ENCODE data around the gene RIC3.

DNA sequence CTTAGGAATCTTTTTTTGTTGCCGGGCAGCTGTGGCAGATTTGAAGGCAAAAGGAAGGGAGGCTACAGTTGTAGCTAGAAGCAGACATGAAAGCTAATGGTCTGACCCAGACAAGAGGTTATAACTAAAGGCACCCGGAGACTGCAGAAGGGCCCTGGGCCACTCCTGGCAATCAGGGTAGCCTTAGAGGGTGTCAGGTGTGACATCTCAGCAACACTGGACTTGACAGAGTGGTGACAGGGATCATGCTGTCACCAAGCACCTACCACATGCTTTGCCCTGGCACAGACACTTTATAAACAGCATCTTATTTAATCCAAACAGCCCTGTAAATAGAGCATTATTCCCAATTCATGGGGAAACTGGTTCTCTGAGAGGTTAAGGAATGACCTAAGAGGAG lies 62.1 kb downstream of the RIC3 start:
- TF ChIP-seq, protein P1, sequence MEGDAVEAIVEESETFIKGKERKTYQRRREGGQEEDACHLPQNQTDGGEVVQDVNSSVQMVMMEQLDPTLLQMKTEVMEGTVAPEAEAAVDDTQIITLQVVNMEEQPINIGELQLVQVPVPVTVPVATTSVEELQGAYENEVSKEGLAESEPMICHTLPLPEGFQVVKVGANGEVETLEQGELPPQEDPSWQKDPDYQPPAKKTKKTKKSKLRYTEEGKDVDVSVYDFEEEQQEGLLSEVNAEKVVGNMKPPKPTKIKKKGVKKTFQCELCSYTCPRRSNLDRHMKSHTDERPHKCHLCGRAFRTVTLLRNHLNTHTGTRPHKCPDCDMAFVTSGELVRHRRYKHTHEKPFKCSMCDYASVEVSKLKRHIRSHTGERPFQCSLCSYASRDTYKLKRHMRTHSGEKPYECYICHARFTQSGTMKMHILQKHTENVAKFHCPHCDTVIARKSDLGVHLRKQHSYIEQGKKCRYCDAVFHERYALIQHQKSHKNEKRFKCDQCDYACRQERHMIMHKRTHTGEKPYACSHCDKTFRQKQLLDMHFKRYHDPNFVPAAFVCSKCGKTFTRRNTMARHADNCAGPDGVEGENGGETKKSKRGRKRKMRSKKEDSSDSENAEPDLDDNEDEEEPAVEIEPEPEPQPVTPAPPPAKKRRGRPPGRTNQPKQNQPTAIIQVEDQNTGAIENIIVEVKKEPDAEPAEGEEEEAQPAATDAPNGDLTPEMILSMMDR (IDR thresholded peaks at IDR 0.05; ENCODE audit: borderline replicate concordance, extremely low read depth, low read length, poor library complexity, severe bottlenecking) = no peak
- TF ChIP-seq EZH2 (IDR thresholded peaks at IDR 0.05; ENCODE audit: borderline replicate concordance, low read depth, low read length, severe bottlenecking) = no peak

Measured in DND-41 (cell line).